Smooth muscle cell (in vitro differentiated cells): ENCODE measurements around the gene PSMA3. TPM values are rescaled to one million over a fixed set of nuclear protein-coding genes. Genes with fewer than 3 reads are reported as not detected.

Experiments
- DNase-seq: peaks from one replicate; lab custom pipeline; 2025; ENCODE audit not compliant: unreplicated experiment; lab: John Stamatoyannopoulos, UW
- H2AFZ ChIP-seq: fragments of 200-600 bp; sonication (generic); 2 replicates; pipeline ENCODE4 v1.6.0; 2016; ENCODE audit warnings: antibody characterized with exemption, low read depth, mild to moderate bottlenecking
- H3F3A ChIP-seq: fragments of 200-600 bp; sonication (generic); 2 replicates; pipeline ENCODE4 v1.6.0; 2017; ENCODE audit warnings: antibody characterized with exemption, low read depth
- H3K27ac ChIP-seq: fragments of 200-600 bp; sonication (generic); 2 replicates; pipeline ENCODE4 v1.5.1; 2016; ENCODE audit warnings: low read depth, mild to moderate bottlenecking
- H3K27me3 ChIP-seq: fragments of 200-600 bp; sonication (generic); 2 replicates; pipeline ENCODE4 v1.6.1; 2016; ENCODE audit warnings: low read depth, mild to moderate bottlenecking
- H3K36me3 ChIP-seq: fragments of 200-600 bp; sonication (generic); 2 replicates; pipeline ENCODE4 v1.5.1; 2016; ENCODE audit warnings: low read depth
- H3K4me1 ChIP-seq: fragments of 200-600 bp; sonication (generic); 2 replicates; pipeline ENCODE4 v1.5.1; 2016; ENCODE audit warnings: low read depth
- H3K4me2 ChIP-seq: fragments of 200-600 bp; sonication (generic); 2 replicates; pipeline ENCODE4 v1.6.0; 2016; ENCODE audit warnings: mild to moderate bottlenecking
- H3K4me3 ChIP-seq: fragments of 200-600 bp; sonication (generic); 2 replicates; pipeline ENCODE4 v1.5.1; 2016; ENCODE audit warnings: mild to moderate bottlenecking
- H3K79me2 ChIP-seq: fragments of 200-600 bp; sonication (generic); 2 replicates; pipeline ENCODE4 v1.6.0; 2016; ENCODE audit warnings: low read depth, mild to moderate bottlenecking
- H3K9ac ChIP-seq: fragments of 200-600 bp; sonication (generic); 2 replicates; pipeline ENCODE4 v1.6.0; 2016; ENCODE audit warnings: low read depth
- H3K9me3 ChIP-seq: fragments of 200-600 bp; sonication (generic); replicated peaks from 2 replicates; pipeline ENCODE4 v1.5.1; 2016; ENCODE audit warnings: low read depth
- H4K20me1 ChIP-seq: fragments of 200-600 bp; sonication (generic); 2 replicates; pipeline ENCODE4 v1.6.0; 2016; ENCODE audit warnings: low read depth
- CTCF ChIP-seq: fragments of 200-600 bp; sonication (generic); IDR thresholded peaks from 2 replicates; pipeline ENCODE4 v1.5.1; 2017; ENCODE audit warnings: borderline replicate concordance, mild to moderate bottlenecking, antibody characterized with exemption; ENCODE audit not compliant: insufficient read depth, poor library complexity, severe bottlenecking
- WGBS: methylation state at CpG from one replicate; pipeline ENCODE4 v1.1.7; 2016; ENCODE audit warnings: low lambda C conversion rate; 5-methylcytosine and 5-hydroxymethylcytosine counted together
- polyA plus RNA-seq: library from polyadenylated mRNA; unstranded; fragments of >200 nt; fragmentation: Nextera tagmentation; extraction: Ambion mirVana; gene quantifications from 2 replicates; pipeline ENCODE4 v1.2.1, GENCODE V29; 2016
- total RNA-seq: library from RNA; depleted of rRNA; stranded (reverse); fragments of >200 nt; gene quantifications from 2 replicates; pipeline ENCODE4 v1.2.3, GENCODE V29; 2014

The PSMA3 gene
- total and polyA plus RNA-seq, 2 experiments from 2014 or later = 133 to 189 TPM

- peaks cover 46% of the 10 kb centered on the region for H3F3A ChIP-seq
- H3K9ac ChIP-seq = no peak overlapping the region
- no peaks in the 10 kb centered on the region for H3K9me3 ChIP-seq
- DNase-seq = no peak
- H3K4me1 ChIP-seq = peaks cover 12% of the 10 kb centered on the region
- no peak for TF ChIP-seq CTCF
- peak overlapping the region; percentile 98 for H3K27ac ChIP-seq
- H3K4me2 ChIP-seq = no peak overlapping the region
- peaks cover 84% of the 10 kb centered on the region for H3K79me2 ChIP-seq
- H2AFZ ChIP-seq = no peak overlapping the region
- no peaks in the 10 kb centered on the region for H3K27me3 ChIP-seq
- peaks cover 20% of the 10 kb centered on the region for H3K36me3 ChIP-seq
- H4K20me1 ChIP-seq = peaks cover 18% of the 10 kb centered on the region
- H3K4me3 ChIP-seq = no peak overlapping the region
Observed at GRCh38 chr14:58283730-58284129, 39.1 kb downstream of the PSMA3 start.

DNA sequence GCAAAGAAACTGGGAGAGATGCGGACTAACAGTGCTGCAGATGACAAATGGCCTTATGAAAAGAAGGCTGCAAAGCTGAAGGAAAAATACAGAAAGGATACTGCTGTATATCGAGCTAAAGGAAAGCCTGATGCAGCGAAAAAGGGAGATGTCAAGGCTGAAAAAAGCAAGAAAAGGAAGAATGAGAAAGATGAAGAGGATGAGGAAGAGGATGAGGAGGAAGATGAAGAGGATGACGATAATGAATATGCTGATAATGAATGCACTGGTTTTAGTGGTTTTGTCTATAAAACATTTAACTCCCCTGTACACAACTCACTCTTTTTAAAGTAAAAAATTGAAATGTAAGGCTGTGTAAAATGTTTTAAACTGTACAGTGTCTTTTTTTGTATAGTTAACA lies 40.5 kb downstream of the PSMA3 start:
- 98% methylated on average over 4 of the region's 4 CpGs for WGBS
- H3K9me3 ChIP-seq = no peaks in the 10 kb centered on the region
- H3K79me2 ChIP-seq = peaks cover 84% of the 10 kb centered on the region
- no peak overlapping the region for H2AFZ ChIP-seq
- peaks cover 22% of the 10 kb centered on the region for H4K20me1 ChIP-seq
- H3K27me3 ChIP-seq = no peaks in the 10 kb centered on the region
- H3K4me2 ChIP-seq = no peak overlapping the region
- H3K9ac ChIP-seq = no peak overlapping the region
- no peak overlapping the region for H3K4me3 ChIP-seq
- no peak for TF ChIP-seq CTCF
- peaks cover 46% of the 10 kb centered on the region for H3F3A ChIP-seq
- no peak for DNase-seq
- H3K4me1 ChIP-seq = peaks cover 12% of the 10 kb centered on the region
- H3K36me3 ChIP-seq = peaks cover 32% of the 10 kb centered on the region
- H3K27ac ChIP-seq = peak overlapping the region; percentile 98

DNA sequence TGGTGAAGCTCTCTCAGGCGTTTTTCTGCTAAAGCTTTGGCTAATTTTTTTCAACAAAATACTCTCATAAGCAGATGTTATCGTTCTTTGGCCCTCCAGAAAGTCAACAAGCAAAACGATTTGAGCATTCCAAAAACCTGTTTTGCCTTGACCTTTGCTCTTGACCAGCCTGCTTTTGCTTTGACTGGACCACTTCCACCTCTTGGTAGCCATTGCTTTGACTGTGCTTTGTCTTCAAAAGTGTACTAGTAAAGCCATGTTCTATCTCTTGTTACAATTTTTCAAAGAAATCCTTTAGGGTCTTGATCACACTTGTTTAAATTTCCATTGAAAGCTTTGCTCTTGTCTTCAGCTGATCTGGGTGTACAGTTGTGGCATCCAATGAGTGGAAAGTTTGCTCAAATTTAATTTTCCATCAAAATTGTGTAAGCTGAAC lies 43.0 kb downstream of the PSMA3 start:
- H3K36me3 ChIP-seq = peaks cover 33% of the 10 kb centered on the region
- 88% methylated on average over 3 of the region's 3 CpGs for WGBS

More for the DNA sequence above, 43.0 kb downstream of the PSMA3 start:
- peaks cover 29% of the 10 kb centered on the region for H3F3A ChIP-seq
- no peak for DNase-seq
- no peak overlapping the region for H3K4me2 ChIP-seq
- no peak overlapping the region for H3K9ac ChIP-seq
- H3K79me2 ChIP-seq = peaks cover 97% of the 10 kb centered on the region
- no peak overlapping the region for H3K4me3 ChIP-seq
- peaks cover 36% of the 10 kb centered on the region for H4K20me1 ChIP-seq
- no peaks in the 10 kb centered on the region for H3K9me3 ChIP-seq
- H3K27me3 ChIP-seq = no peaks in the 10 kb centered on the region
- no peak overlapping the region for H2AFZ ChIP-seq
- TF ChIP-seq CTCF = no peak
- peak overlapping the region; percentile 44 for H3K27ac ChIP-seq
- H3K4me1 ChIP-seq = no peaks in the 10 kb centered on the region
